CD4-positive, alpha-beta T cell treated with Interferon alpha-2 for 1 hour (primary cell): Measurements from ENCODE around the gene EGFLAM.

Experiments used
- DNase-seq, 2 donors: peaks; one replicate each; pipeline ENCODE4 v3.0.0-alpha.2; 2020 to 2022

Gene EGFLAM

GRCh38 chr5:38267372-38267771, 9.0 kb downstream of the EGFLAM start:
- DNase-seq, result no peak

- no peak for DNase-seq
These were observed 15.3 kb downstream of the EGFLAM start for GRCh38 chr5:38273626-38274025.

GRCh38 chr5:38274370-38274769, 16.0 kb downstream of the EGFLAM start:
- no peak for DNase-seq

- no peak for DNase-seq
These were observed 26.0 kb downstream of the EGFLAM start for GRCh38 chr5:38284384-38284783.

GRCh38 chr5:38285226-38285625, 26.9 kb downstream of the EGFLAM start:
- no peak for DNase-seq

GRCh38 chr5:38286002-38286401, 27.6 kb downstream of the EGFLAM start:
- DNase-seq, result no peak

- DNase-seq, result no peak
These were observed 28.8 kb downstream of the EGFLAM start for GRCh38 chr5:38287124-38287523.

- DNase-seq, result no peak
These were observed 31.1 kb downstream of the EGFLAM start for GRCh38 chr5:38289457-38289856.

- DNase-seq, result no peak
These were observed 31.8 kb downstream of the EGFLAM start for GRCh38 chr5:38290028-38290653.

- no peak for DNase-seq
These were observed 33.0 kb downstream of the EGFLAM start for GRCh38 chr5:38291355-38291754.

GRCh38 chr5:38292228-38292627, 33.9 kb downstream of the EGFLAM start:
- DNase-seq, result no peak

GRCh38 chr5:38295751-38296150, 37.4 kb downstream of the EGFLAM start:
- DNase-seq, result no peak

GRCh38 chr5:38297830-38298608, 39.7 kb downstream of the EGFLAM start:
- DNase-seq, result no peak

GRCh38 chr5:38299585-38299984, 41.2 kb downstream of the EGFLAM start:
- DNase-seq, result no peak

GRCh38 chr5:38305148-38305547, 46.8 kb downstream of the EGFLAM start:
- no peak for DNase-seq

- DNase-seq, result no peak
These were observed 49.5 kb downstream of the EGFLAM start for GRCh38 chr5:38307845-38308244.

- no peak for DNase-seq
These were observed 58.3 kb downstream of the EGFLAM start for GRCh38 chr5:38316544-38317224.

GRCh38 chr5:38317868-38318267, 59.5 kb downstream of the EGFLAM start:
- no peak for DNase-seq

GRCh38 chr5:38319491-38319890, 61.1 kb downstream of the EGFLAM start:
- no peak for DNase-seq

- DNase-seq, result no peak
These were observed 63.6 kb downstream of the EGFLAM start for GRCh38 chr5:38321978-38322377.

GRCh38 chr5:38323645-38324295, 65.4 kb downstream of the EGFLAM start:
- no peak for DNase-seq

- no peak for DNase-seq
These were observed 70.9 kb downstream of the EGFLAM start for GRCh38 chr5:38329132-38329715.

GRCh38 chr5:38330207-38330606, 71.8 kb downstream of the EGFLAM start:
- no peak for DNase-seq
